Measurements from ENCODE around the gene MMP24.
"Not testable (repeated sequence)": the region's sequence is repeated elsewhere in the genome, so short reads cannot be mapped to it uniquely, and the experiment has no call there.

The MMP24 gene

GRCh38 chr20:35246723-35247122 is 20.2 kb downstream of the MMP24 start:
- Histone ChIP-seq H3K9me3 (ENCODE audit: low read depth, low read length) (no peaks in the 10 kb centered on the region), H3K27ac (no peak overlapping the region), H3K9ac (ENCODE audit: insufficient read length) (no peak overlapping the region), H3K4me3 (no peak overlapping the region), H3K36me3 (ENCODE audit: insufficient read depth, low read length) (no peaks in the 10 kb centered on the region)
- TF ChIP-seq POLR2AphosphoS5 (IDR thresholded peaks at IDR 0.05; ENCODE audit: borderline replicate concordance, low read depth, low read length) (no peak), FOXP2 (optimal IDR thresholded peaks at IDR 0.05; ENCODE audit: control extremely low read depth, extremely low read length, insufficient read depth) (no peak), EZH2 (IDR thresholded peaks at IDR 0.05) (no peak)
- DNase-seq (ENCODE audit: low read depth, low spot score) = no peak

- H3K4me3 ChIP-seq = no peak overlapping the region
- H3K27ac ChIP-seq = no peak overlapping the region
- no peak overlapping the region for H3K9ac ChIP-seq (ENCODE audit: insufficient read length)
- H3K36me3 ChIP-seq (ENCODE audit: insufficient read depth, low read length) = no peaks in the 10 kb centered on the region
- H3K9me3 ChIP-seq (ENCODE audit: low read depth, low read length) = no peaks in the 10 kb centered on the region
- no peak for DNase-seq (ENCODE audit: low read depth, low spot score)
- TF ChIP-seq EZH2 (IDR thresholded peaks at IDR 0.05) = no peak
- TF ChIP-seq FOXP2 (optimal IDR thresholded peaks at IDR 0.05; ENCODE audit: control extremely low read depth, extremely low read length, insufficient read depth) = no peak
- TF ChIP-seq POLR2AphosphoS5 (IDR thresholded peaks at IDR 0.05; ENCODE audit: borderline replicate concordance, low read depth, low read length) = no peak
Measured at GRCh38 chr20:35248641-35249475, 22.4 kb downstream of the MMP24 start.

GRCh38 chr20:35251613-35251940 is 25.1 kb downstream of the MMP24 start:
- TF ChIP-seq FOXP2 (optimal IDR thresholded peaks at IDR 0.05; ENCODE audit: control extremely low read depth, extremely low read length, insufficient read depth) (no peak), EZH2 (IDR thresholded peaks at IDR 0.05) (no peak), POLR2AphosphoS5 (IDR thresholded peaks at IDR 0.05; ENCODE audit: borderline replicate concordance, low read depth, low read length) (no peak)
- Histone ChIP-seq H3K9me3 (ENCODE audit: low read depth, low read length) (no peaks in the 10 kb centered on the region), H3K9ac (ENCODE audit: insufficient read length) (no peak overlapping the region), H3K36me3 (ENCODE audit: insufficient read depth, low read length) (no peaks in the 10 kb centered on the region), H3K27ac (no peak overlapping the region), H3K4me3 (no peak overlapping the region)
- no peak for DNase-seq (ENCODE audit: low read depth, low spot score)

- Histone ChIP-seq H3K9me3 (ENCODE audit: low read depth, low read length) (no peaks in the 10 kb centered on the region), H3K4me3 (no peak overlapping the region), H3K9ac (ENCODE audit: insufficient read length) (no peak overlapping the region), H3K36me3 (ENCODE audit: insufficient read depth, low read length) (no peaks in the 10 kb centered on the region), H3K27ac (no peak overlapping the region)
- no peak for TF ChIP-seq EZH2 (IDR thresholded peaks at IDR 0.05)
- TF ChIP-seq POLR2AphosphoS5 (IDR thresholded peaks at IDR 0.05; ENCODE audit: borderline replicate concordance, low read depth, low read length) = no peak
- TF ChIP-seq FOXP2 (optimal IDR thresholded peaks at IDR 0.05; ENCODE audit: control extremely low read depth, extremely low read length, insufficient read depth) = no peak
- DNase-seq (ENCODE audit: low read depth, low spot score) = no peak
Measured at GRCh38 chr20:35252037-35252461, 25.6 kb downstream of the MMP24 start.

GRCh38 chr20:35252598-35252997 is 26.1 kb downstream of the MMP24 start:
- H3K27ac ChIP-seq; H3K9ac ChIP-seq (ENCODE audit: insufficient read length); H3K36me3 ChIP-seq (ENCODE audit: insufficient read depth, low read length); DNase-seq (ENCODE audit: low read depth, low spot score); H3K4me3 ChIP-seq; H3K9me3 ChIP-seq (ENCODE audit: low read depth, low read length): not testable (repeated sequence)

GRCh38 chr20:35253010-35253409 is 26.5 kb downstream of the MMP24 start:
- H3K27ac ChIP-seq = no peak overlapping the region
- H3K9ac ChIP-seq (ENCODE audit: insufficient read length) = no peak overlapping the region
- no peaks in the 10 kb centered on the region for H3K9me3 ChIP-seq (ENCODE audit: low read depth, low read length)
- TF ChIP-seq FOXP2 (optimal IDR thresholded peaks at IDR 0.05; ENCODE audit: control extremely low read depth, extremely low read length, insufficient read depth) (no peak), EZH2 (IDR thresholded peaks at IDR 0.05) (no peak), POLR2AphosphoS5 (IDR thresholded peaks at IDR 0.05; ENCODE audit: borderline replicate concordance, low read depth, low read length) (no peak)
- H3K4me3 ChIP-seq = no peak overlapping the region
- no peaks in the 10 kb centered on the region for H3K36me3 ChIP-seq (ENCODE audit: insufficient read depth, low read length)
- no peak for DNase-seq (ENCODE audit: low read depth, low spot score)

- H3K9me3 ChIP-seq (ENCODE audit: low read depth, low read length) = no peaks in the 10 kb centered on the region
- no peak overlapping the region for H3K9ac ChIP-seq (ENCODE audit: insufficient read length)
- no peak for TF ChIP-seq FOXP2 (optimal IDR thresholded peaks at IDR 0.05; ENCODE audit: control extremely low read depth, extremely low read length, insufficient read depth)
- TF ChIP-seq EZH2 (IDR thresholded peaks at IDR 0.05) = no peak
- no peak for TF ChIP-seq POLR2AphosphoS5 (IDR thresholded peaks at IDR 0.05; ENCODE audit: borderline replicate concordance, low read depth, low read length)
- H3K36me3 ChIP-seq (ENCODE audit: insufficient read depth, low read length) = no peaks in the 10 kb centered on the region
- H3K27ac ChIP-seq = no peak overlapping the region
- no peak overlapping the region for H3K4me3 ChIP-seq
- DNase-seq (ENCODE audit: low read depth, low spot score) = no peak
Measured at GRCh38 chr20:35254448-35254999, 28.0 kb downstream of the MMP24 start.

GRCh38 chr20:35257175-35257909 is 30.9 kb downstream of the MMP24 start:
- no peak for TF ChIP-seq EZH2 (IDR thresholded peaks at IDR 0.05)
- TF ChIP-seq FOXP2 (optimal IDR thresholded peaks at IDR 0.05; ENCODE audit: control extremely low read depth, extremely low read length, insufficient read depth) = no peak
- TF ChIP-seq POLR2AphosphoS5 (IDR thresholded peaks at IDR 0.05; ENCODE audit: borderline replicate concordance, low read depth, low read length) = no peak
- Histone ChIP-seq H3K9me3 (ENCODE audit: low read depth, low read length) (no peaks in the 10 kb centered on the region), H3K9ac (ENCODE audit: insufficient read length) (no peak overlapping the region), H3K36me3 (ENCODE audit: insufficient read depth, low read length) (no peaks in the 10 kb centered on the region), H3K27ac (no peak overlapping the region), H3K4me3 (no peak overlapping the region)
- DNase-seq (ENCODE audit: low read depth, low spot score) = no peak
